Stimulated activated memory B cell treated with anti-CD40 and anti-IgM and Interleukin-4, amounts not matched to agents 10 μg/mL and 1 μg/mL and 100 μg/mL, for 72 hours (primary cell): Measurements from ENCODE around the gene TACC2.

ENCODE experiments used
- ATAC-seq: fragments of 150-1000 bp; cut with Tn5 transposase; 2 replicates; pipeline ENCODE4 v1.10.0; 2021
- H3K27ac Mint-ChIP-seq: one replicate; pipeline ENCODE4 v1.8.0; 2022; ENCODE audit warnings: mild to moderate bottlenecking, mixed read lengths
- H3K27me3 Mint-ChIP-seq: one replicate; pipeline ENCODE4 v1.8.0; 2022; ENCODE audit warnings: mixed read lengths
- H3K36me3 Mint-ChIP-seq: one replicate; pipeline ENCODE4 v1.8.0; 2022; ENCODE audit warnings: mixed read lengths
- H3K4me1 Mint-ChIP-seq: one replicate; pipeline ENCODE4 v1.8.0; 2022; ENCODE audit warnings: mixed read lengths
- H3K4me3 Mint-ChIP-seq: one replicate; pipeline ENCODE4 v1.8.0; 2022; ENCODE audit warnings: mild to moderate bottlenecking, moderate library complexity, mixed read lengths
- H3K9me3 Mint-ChIP-seq: one replicate; pipeline ENCODE4 v1.8.0; 2022; ENCODE audit warnings: mixed read lengths

The TACC2 gene

DNA sequence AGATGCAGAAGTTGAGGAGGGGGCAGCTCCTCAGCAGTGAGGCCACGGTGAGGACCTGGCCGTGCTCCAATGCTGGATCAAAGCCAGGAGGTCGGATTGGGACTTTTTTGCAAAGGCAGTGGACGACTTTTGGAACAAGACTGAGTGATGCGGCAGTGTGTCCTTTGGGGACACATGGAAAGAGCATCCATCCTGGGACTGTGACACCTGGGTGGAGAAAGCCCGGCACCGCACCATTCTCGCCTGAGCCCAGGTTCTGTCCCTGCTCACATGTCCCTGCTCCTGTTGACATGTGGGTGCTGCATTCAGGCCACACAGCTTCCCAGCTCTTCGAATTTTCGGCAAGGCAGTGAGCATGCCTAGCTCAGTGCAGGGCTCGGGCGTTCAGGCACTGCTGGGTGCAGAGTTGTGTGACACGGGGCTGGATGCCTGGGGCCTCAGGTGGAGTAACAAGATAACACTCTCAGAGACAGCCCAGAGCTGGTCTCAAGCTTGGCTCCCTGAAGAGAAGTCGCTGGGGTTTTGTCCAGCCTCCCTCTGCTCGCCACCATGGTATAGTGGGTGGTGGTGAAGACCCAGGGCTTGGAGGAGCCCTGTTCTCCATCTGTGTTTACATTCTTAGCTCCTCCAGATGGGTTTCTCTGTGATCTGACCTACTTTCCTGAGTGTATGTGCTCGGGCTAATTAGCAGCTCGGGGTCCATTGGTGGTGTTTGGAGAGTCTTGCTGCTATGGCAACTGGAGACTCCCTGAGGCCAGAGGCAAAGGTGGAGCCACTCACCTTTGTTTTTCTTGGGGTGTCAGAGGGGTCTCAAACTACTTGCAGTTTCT, 170.4 kb downstream of the TACC2 start:
- Mint-ChIP-seq H3K27ac (no peak overlapping the region), H3K4me3 (no peak overlapping the region), H3K36me3 (no peaks in the 10 kb centered on the region), H3K27me3 (peaks cover 75% of the 10 kb centered on the region), H3K9me3 (no peaks in the 10 kb centered on the region), H3K4me1 (peaks cover 12% of the 10 kb centered on the region)
- ATAC-seq, result no peak

DNA sequence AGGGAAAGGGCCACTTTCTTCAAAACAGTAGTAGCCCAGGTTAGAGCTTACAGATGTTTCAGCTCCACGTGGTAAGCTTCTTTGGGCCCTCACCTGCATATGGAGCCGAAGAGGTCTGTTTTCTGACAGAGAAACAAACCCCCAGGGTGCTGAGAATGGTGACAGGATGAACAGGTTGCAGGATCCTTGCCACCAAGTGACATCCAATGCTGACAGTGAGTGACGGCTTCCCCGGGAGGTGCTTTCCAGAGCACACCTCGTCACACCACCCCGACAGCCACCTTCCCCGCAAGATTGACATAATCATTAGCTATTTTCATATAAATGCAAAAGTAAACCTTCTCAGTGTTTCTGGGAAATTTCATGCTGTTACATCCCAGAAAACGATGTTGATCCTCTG, 172.8 kb downstream of the TACC2 start:
- Mint-ChIP-seq H3K27me3 (peaks cover 92% of the 10 kb centered on the region), H3K27ac (no peak overlapping the region), H3K4me3 (no peak overlapping the region), H3K9me3 (no peaks in the 10 kb centered on the region), H3K4me1 (peaks cover 14% of the 10 kb centered on the region), H3K36me3 (no peaks in the 10 kb centered on the region)
- ATAC-seq, result no peak

DNA sequence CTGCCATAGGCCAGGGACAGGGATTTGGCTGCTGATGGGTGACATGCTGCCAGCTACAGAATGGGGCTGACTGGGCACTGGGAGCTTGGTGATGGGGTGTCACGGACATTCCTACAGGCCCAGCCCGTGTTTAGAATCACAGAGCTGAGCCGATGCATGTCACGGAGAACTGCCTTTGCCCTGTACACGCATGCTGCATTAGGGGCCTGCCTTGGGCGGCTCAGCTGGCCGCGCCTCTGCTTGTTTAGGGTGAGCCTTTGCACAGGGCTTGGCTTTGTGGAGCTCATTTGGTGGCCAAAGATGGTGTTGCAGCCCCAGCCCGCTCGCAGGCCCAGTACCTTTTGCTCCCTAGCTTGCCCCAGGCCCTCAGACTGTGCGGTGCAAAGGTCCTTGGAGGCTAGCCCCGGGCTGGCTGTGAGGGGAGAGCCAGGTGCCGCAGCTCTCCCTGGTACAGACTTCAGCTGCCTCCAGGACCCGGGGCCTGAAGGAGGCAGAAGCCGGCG, 173.8 kb downstream of the TACC2 start:
- Mint-ChIP-seq H3K27me3 (peaks cover 92% of the 10 kb centered on the region), H3K4me1 (peaks cover 14% of the 10 kb centered on the region), H3K9me3 (no peaks in the 10 kb centered on the region), H3K4me3 (no peak overlapping the region), H3K36me3 (no peaks in the 10 kb centered on the region), H3K27ac (no peak overlapping the region)
- ATAC-seq, result no peak

- no peaks in the 10 kb centered on the region for H3K36me3 Mint-ChIP-seq
- no peak for ATAC-seq
- H3K4me3 Mint-ChIP-seq, result peak overlapping the region; percentile 42
- no peaks in the 10 kb centered on the region for H3K9me3 Mint-ChIP-seq
- H3K27me3 Mint-ChIP-seq, result peaks cover 88% of the 10 kb centered on the region
- no peak overlapping the region for H3K27ac Mint-ChIP-seq
- H3K4me1 Mint-ChIP-seq, result peaks cover 14% of the 10 kb centered on the region
Measured at GRCh38 chr10:122163174-122164022, 174.4 kb downstream of the TACC2 start.

DNA sequence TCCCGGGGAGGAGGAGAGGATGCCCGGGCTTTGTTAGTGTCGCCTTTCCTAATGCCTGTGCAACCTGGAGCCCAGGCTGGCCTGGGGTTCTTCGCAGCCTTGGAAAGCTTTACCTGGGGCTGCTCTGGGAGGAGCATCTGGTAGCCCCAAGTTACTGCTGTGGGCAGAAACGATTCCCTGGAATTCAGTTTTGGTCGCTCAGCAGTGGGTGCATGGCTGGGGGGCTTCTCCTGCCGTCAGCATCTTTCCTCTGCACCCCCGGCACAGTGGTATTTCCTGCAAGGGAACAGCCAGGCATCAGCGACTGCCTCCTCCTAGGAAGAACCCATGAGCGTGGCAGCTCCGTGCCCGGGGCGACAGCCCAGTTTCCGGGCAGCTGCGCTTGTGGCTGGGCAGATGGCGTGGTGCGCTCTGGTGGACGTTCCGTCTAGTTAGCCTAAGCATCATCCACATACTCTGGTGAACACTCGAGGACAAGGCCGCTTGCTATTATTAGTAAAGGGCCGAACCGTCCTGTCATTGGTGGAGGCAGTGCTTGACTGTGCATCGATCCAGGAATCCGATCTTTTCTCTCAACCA, 175.1 kb downstream of the TACC2 start:
- H3K36me3 Mint-ChIP-seq, result no peaks in the 10 kb centered on the region
- H3K27me3 Mint-ChIP-seq, result peaks cover 81% of the 10 kb centered on the region
- no peak overlapping the region for H3K27ac Mint-ChIP-seq
- peaks cover 14% of the 10 kb centered on the region for H3K4me1 Mint-ChIP-seq
- H3K4me3 Mint-ChIP-seq, result peak overlapping the region; percentile 42
- ATAC-seq, result no peak
- H3K9me3 Mint-ChIP-seq, result no peaks in the 10 kb centered on the region

GRCh38 chr10:122164815-122165483, 176.0 kb downstream of the TACC2 start:
- Mint-ChIP-seq H3K4me3 (no peak overlapping the region), H3K9me3 (no peaks in the 10 kb centered on the region), H3K27me3 (peaks cover 81% of the 10 kb centered on the region), H3K4me1 (peaks cover 14% of the 10 kb centered on the region), H3K36me3 (no peaks in the 10 kb centered on the region), H3K27ac (no peak overlapping the region)
- ATAC-seq, result no peak

GRCh38 chr10:122165484-122166276, 176.7 kb downstream of the TACC2 start:
- H3K9me3 Mint-ChIP-seq, result no peaks in the 10 kb centered on the region
- ATAC-seq, result no peak
- H3K4me3 Mint-ChIP-seq, result no peak overlapping the region
- H3K27me3 Mint-ChIP-seq, result peaks cover 81% of the 10 kb centered on the region
- H3K4me1 Mint-ChIP-seq, result peaks cover 14% of the 10 kb centered on the region
- no peak overlapping the region for H3K27ac Mint-ChIP-seq
- H3K36me3 Mint-ChIP-seq, result no peaks in the 10 kb centered on the region

DNA sequence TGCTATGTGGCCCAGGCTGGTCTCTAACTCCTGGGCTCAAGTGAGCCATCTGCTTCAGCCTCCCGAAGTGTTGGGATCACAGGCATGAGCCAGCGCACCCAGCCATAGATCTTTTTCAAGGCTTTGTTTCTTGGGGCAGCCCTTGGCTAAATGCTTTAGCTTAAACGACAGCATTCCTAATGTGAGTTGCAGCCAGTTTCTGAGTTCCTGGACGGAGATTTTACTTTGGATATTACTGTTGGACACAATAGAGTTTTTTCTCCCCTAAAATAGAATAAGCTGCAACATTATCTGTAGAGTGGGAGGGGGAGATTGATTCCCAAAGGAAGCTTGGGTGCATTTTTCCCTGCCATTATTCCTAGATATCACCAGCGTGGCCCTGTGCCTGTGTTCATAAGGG, 179.1 kb downstream of the TACC2 start:
- Mint-ChIP-seq H3K27me3 (peaks cover 67% of the 10 kb centered on the region), H3K4me1 (peaks cover 11% of the 10 kb centered on the region), H3K9me3 (no peaks in the 10 kb centered on the region), H3K4me3 (no peak overlapping the region), H3K36me3 (no peaks in the 10 kb centered on the region), H3K27ac (no peak overlapping the region)
- ATAC-seq, result no peak

DNA sequence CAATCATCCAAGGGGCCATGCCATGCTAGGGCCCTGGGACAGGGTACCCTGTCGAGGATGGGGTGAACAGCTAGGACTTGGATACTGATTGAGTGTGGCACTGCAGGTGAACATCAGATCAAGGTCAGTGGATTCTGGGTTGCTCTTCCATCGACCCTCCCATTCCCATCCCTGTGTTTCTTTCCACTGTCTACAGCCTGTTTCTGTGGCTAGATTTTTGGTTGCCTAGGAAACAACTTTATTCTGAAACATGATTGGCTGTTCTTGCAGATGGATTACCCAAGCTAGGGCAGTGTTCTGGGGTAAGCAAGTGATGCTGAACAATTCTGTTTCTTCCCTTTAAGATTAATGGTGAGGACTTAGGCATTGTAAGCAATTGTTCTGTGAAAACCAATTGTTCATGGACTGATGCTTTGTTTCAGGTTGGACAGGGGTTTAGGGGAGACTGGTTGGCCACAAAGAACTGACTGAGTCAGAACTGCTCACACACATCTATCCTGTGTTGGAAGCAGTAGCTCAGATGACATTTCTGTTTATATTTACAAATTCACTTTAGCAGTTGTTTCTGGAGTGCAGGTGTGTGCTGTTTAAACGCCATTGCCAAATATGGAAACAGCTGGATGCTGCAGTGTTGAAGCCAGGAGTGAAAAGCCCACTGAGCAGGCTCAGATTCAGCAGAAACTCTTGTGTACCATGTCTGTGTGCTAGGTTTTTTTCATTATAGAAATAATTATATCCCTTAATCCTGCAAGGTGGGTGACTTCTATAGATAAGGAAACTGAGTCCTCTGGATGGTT, 179.8 kb downstream of the TACC2 start:
- H3K9me3 Mint-ChIP-seq, result no peaks in the 10 kb centered on the region
- H3K27me3 Mint-ChIP-seq, result peaks cover 60% of the 10 kb centered on the region
- H3K27ac Mint-ChIP-seq, result no peak overlapping the region
- H3K4me1 Mint-ChIP-seq, result peaks cover 7% of the 10 kb centered on the region
- no peaks in the 10 kb centered on the region for H3K36me3 Mint-ChIP-seq
- ATAC-seq, result no peak
- H3K4me3 Mint-ChIP-seq, result no peak overlapping the region

DNA sequence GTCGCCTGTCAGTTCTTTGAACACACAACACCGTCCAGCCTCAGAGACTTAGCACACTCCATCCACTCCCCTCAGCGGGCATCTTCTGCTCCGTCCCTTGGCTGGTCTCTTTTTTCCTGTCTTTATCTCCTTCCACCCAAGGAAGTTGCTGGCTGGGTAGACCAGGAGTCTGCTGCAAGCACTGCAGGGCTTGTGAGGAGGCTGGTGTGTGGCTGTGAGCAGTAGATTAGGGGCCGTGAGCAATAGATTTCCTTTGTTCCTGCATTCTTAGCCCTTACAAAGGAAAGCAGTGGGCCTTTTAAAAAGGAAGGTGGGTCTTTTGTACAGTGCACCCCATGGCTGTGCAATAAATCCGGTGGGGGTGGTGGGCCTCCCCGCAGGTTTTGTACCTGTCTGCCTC, 181.8 kb downstream of the TACC2 start:
- H3K4me1 Mint-ChIP-seq, result no peaks in the 10 kb centered on the region
- H3K36me3 Mint-ChIP-seq, result no peaks in the 10 kb centered on the region
- peaks cover 40% of the 10 kb centered on the region for H3K27me3 Mint-ChIP-seq
- no peak overlapping the region for H3K27ac Mint-ChIP-seq
- ATAC-seq, result no peak
- no peaks in the 10 kb centered on the region for H3K9me3 Mint-ChIP-seq
- H3K4me3 Mint-ChIP-seq, result no peak overlapping the region

- ATAC-seq, result no peak
- Mint-ChIP-seq H3K4me1 (no peaks in the 10 kb centered on the region), H3K27ac (no peak overlapping the region), H3K36me3 (no peaks in the 10 kb centered on the region), H3K27me3 (peaks cover 33% of the 10 kb centered on the region), H3K4me3 (no peak overlapping the region), H3K9me3 (no peaks in the 10 kb centered on the region)
Measured at GRCh38 chr10:122171302-122172075, 182.5 kb downstream of the TACC2 start.

DNA sequence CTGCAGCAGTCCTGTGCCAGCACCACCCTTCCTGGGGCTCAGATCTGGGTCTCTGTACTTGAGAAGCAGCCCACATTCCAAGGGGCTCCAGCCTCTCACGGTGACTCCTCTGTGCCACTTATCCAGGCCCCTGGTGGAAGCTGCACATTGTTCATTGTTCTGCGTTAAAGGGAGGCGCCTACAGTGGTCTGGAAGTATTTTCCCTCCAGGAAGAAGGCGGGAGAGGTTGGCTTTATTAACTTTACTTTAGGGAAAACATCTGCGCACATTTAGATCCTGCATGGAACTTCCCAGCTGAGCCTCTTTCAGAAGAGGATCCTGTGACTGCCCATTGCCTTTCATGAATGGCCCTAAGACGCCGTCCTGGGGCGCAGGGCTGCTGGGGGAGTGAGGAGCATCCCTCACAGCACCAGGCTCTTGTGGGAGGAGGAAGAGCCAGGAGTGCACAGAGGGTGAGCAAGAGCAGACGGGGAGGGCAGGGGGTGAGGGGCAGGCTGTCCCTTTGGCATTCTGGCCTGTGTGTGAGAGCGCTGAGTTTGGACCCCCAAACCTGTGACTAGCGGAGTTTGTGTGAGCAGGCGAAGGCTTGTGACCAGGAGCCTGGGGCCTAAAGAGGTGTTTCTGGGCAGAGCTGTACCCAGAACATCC, 183.5 kb downstream of the TACC2 start:
- ATAC-seq, result no peak
- H3K27me3 Mint-ChIP-seq, result peaks cover 23% of the 10 kb centered on the region
- H3K36me3 Mint-ChIP-seq, result no peaks in the 10 kb centered on the region
- H3K4me3 Mint-ChIP-seq, result no peak overlapping the region
- no peaks in the 10 kb centered on the region for H3K4me1 Mint-ChIP-seq
- H3K9me3 Mint-ChIP-seq, result no peaks in the 10 kb centered on the region
- no peak overlapping the region for H3K27ac Mint-ChIP-seq

DNA sequence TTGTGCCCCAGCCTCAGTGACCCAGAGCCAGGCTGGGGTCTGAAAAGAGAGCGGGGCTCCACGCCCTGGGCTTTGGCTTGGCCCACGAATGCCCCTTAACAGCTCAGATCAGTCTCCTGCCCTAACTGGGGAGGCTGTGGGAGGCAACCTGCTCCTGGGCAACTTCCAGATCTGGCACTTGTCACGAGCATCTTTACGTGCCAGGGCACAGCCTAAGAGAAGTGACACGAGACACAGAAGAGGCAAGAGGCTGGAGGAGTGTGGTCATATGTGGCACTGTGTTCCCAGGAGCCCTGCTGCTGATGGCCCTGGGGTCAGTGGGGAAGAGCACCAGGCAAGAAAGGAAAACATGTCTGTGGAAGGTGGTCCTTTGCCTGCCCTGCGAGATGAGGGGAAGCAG, 184.4 kb downstream of the TACC2 start:
- Mint-ChIP-seq H3K4me1 (no peaks in the 10 kb centered on the region), H3K9me3 (no peaks in the 10 kb centered on the region)

More for the DNA sequence above, 184.4 kb downstream of the TACC2 start:
- Mint-ChIP-seq H3K36me3 (no peaks in the 10 kb centered on the region), H3K4me3 (no peak overlapping the region), H3K27ac (no peak overlapping the region), H3K27me3 (peaks cover 21% of the 10 kb centered on the region)
- no peak for ATAC-seq
